ENCODE measurements around the gene MTURN.
"Not testable (repeated sequence)": the region's sequence is repeated elsewhere in the genome, so short reads cannot be mapped to it uniquely, and the experiment has no call there.

The MTURN gene

GRCh38 chr7:30134611-30135300 is at the start of gene MTURN:
TSS of gene MTURN (plus strand) at chr7:30134986. CDS start at chr7:30135137, 151 bp downstream.
- DNase-seq = peak; percentile 76

GRCh38 chr7:30086529-30086928 is 48.3 kb upstream of the MTURN start:
- DNase-seq = no peak

- no peak for DNase-seq
Observed at GRCh38 chr7:30087371-30087770, 47.4 kb upstream of the MTURN start.

GRCh38 chr7:30088362-30088761 is 46.4 kb upstream of the MTURN start:
- no peak for DNase-seq

- no peak for DNase-seq
Observed at GRCh38 chr7:30090111-30090510, 44.7 kb upstream of the MTURN start.

GRCh38 chr7:30091491-30091912 is 43.3 kb upstream of the MTURN start:
- no peak for DNase-seq

GRCh38 chr7:30091987-30092386 is 42.8 kb upstream of the MTURN start:
- DNase-seq = no peak

- no peak for DNase-seq
Observed at GRCh38 chr7:30093420-30093952, 41.3 kb upstream of the MTURN start.

- not testable (repeated sequence) for DNase-seq
Observed at GRCh38 chr7:30098599-30098998, 36.2 kb upstream of the MTURN start.

GRCh38 chr7:30102281-30102680 is 32.5 kb upstream of the MTURN start:
- no peak for DNase-seq

- no peak for DNase-seq
Observed at GRCh38 chr7:30104157-30104556, 30.6 kb upstream of the MTURN start.

- no peak for DNase-seq
Observed at GRCh38 chr7:30112103-30112713, 22.6 kb upstream of the MTURN start.

GRCh38 chr7:30113144-30113543 is 21.6 kb upstream of the MTURN start:
- DNase-seq = no peak

- no peak for DNase-seq
Observed at GRCh38 chr7:30114536-30115238, 20.1 kb upstream of the MTURN start.

GRCh38 chr7:30115709-30116297 is 19.0 kb upstream of the MTURN start:
- no peak for DNase-seq

GRCh38 chr7:30116771-30117170 is 18.0 kb upstream of the MTURN start:
- no peak for DNase-seq

GRCh38 chr7:30117896-30118295 is 16.9 kb upstream of the MTURN start:
- DNase-seq = no peak

GRCh38 chr7:30119890-30120577 is 14.8 kb upstream of the MTURN start:
- no peak for DNase-seq

- peak; percentile 12 for DNase-seq
Observed at GRCh38 chr7:30133736-30134610, 813 bp upstream of the MTURN start.

GRCh38 chr7:30135301-30136116 is 723 bp downstream of the MTURN start:
- DNase-seq = peak; percentile 6

Data from SHP77 treated with DMSO at 0.1 percent for 48 hours (cell line).